ENCODE data around the gene EML2.

EML2 gene

DNA sequence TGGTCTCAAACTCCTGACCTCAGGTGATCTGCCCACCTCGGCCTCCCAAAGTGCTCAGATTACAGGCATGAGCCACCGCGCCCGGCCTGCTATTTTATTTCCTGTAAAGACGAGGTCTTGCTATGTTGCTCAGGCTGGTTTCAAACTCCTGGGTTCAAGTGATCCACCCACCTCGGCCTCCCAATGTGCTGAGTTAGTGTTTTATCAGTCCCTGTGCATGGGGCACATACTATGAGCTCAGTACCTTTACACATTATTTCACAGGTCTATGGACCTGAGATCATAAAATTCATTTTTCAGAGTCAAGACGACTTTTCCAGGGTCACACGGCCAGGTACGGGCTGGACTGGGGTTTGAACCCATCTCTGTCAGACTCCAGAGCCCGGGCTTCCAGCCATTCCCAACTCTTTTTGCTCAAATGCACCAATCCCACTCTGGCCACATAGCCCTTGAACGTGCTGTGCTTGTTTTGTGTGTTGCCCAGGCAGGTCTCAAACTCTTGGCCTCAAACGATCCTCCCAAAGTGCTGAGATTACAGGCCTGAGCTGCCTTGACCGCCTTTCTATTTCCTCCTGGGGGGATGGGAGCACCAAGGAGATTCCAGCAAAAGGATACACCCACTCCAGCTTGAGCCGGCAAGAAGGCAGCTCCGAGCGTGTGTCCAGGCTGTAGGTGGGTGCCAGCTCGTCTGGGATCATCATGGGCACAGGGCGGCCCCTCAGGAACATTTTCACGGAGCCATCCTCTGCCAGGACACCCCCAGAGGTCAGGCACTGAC, 1.1 kb downstream of the EML2 start (continued):
- TF ChIP-seq HOXA7 (CRISPR knock-in tag; IDR thresholded peaks at IDR 0.05; ENCODE audit: borderline replicate concordance) (no peak), ZNF830 (tag by site-specific recombination; IDR thresholded peaks at IDR 0.05; ENCODE audit: low read depth) (no peak), PRDM1 (tag by site-specific recombination; IDR thresholded peaks at IDR 0.05) (no peak), ZNF292 (tag by site-specific recombination; IDR thresholded peaks at IDR 0.05; ENCODE audit: borderline replicate concordance, low read depth) (no peak), ZNF19 (tag by site-specific recombination; IDR thresholded peaks at IDR 0.05; ENCODE audit: low read depth) (no peak), IKZF3 (tag by site-specific recombination; IDR thresholded peaks at IDR 0.05) (0 out of 2 replicates have a peak, but pooled peaks have one; percentile 22), ZNF571 (tag by site-specific recombination; IDR thresholded peaks at IDR 0.05) (no peak), ZNF514 (tag by site-specific recombination; IDR thresholded peaks at IDR 0.05) (no peak), ZNF112 (tag by site-specific recombination; IDR thresholded peaks at IDR 0.05) (no peak), ZNF169 (tag by site-specific recombination; IDR thresholded peaks at IDR 0.05) (no peak), ZNF433 (tag by site-specific recombination; IDR thresholded peaks at IDR 0.05; ENCODE audit: low read depth) (no peak), ZNF354C (tag by site-specific recombination; IDR thresholded peaks at IDR 0.05; ENCODE audit: borderline replicate concordance, low read depth) (no peak)
- TF ChIP-seq, protein P1, sequence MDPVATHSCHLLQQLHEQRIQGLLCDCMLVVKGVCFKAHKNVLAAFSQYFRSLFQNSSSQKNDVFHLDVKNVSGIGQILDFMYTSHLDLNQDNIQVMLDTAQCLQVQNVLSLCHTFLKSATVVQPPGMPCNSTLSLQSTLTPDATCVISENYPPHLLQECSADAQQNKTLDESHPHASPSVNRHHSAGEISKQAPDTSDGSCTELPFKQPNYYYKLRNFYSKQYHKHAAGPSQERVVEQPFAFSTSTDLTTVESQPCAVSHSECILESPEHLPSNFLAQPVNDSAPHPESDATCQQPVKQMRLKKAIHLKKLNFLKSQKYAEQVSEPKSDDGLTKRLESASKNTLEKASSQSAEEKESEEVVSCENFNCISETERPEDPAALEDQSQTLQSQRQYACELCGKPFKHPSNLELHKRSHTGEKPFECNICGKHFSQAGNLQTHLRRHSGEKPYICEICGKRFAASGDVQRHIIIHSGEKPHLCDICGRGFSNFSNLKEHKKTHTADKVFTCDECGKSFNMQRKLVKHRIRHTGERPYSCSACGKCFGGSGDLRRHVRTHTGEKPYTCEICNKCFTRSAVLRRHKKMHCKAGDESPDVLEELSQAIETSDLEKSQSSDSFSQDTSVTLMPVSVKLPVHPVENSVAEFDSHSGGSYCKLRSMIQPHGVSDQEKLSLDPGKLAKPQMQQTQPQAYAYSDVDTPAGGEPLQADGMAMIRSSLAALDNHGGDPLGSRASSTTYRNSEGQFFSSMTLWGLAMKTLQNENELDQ (tag by site-specific recombination; IDR thresholded peaks at IDR 0.05; ENCODE audit: low read depth), result no peak

DNA sequence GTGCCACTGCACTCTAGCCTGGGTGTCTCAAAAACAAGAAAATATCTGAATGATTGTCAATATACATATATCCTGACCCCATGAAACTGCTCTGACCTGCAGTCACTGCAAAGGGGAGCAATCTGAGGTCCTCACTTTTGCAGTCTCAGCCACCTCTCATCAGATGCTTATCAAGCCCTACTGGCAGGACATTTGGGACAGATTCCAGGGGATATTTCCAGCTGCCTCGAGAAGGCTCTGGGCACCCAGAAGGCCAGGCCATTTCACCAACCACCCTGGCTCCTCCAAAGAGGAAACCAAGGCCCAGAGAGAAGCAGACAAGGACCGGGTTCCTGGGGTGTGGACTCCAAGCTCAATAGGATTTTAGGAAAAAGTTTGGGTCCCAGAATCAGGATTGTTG, 2.3 kb downstream of the EML2 start:
- no peak overlapping the region for H3K27ac ChIP-seq (ENCODE audit: extremely low read depth, low read depth, low read length)
- H3K9me3 ChIP-seq (ENCODE audit: control insufficient read depth, insufficient read depth, low read depth, low read length), result no peaks in the 10 kb centered on the region
- CTCF ChIA-PET, result interaction anchor here (0.6 to 7.8 kb wide), 4 partner anchors 21 to 932 kb away, joined by 3 to 155 read pairs (median 4); partner anchors contain the start of gene GPR4
- peaks cover 20% of the 10 kb centered on the region for H3K4me1 ChIP-seq (ENCODE audit: control insufficient read depth, insufficient read depth, low read length)
- no peak overlapping the region for H3K4me3 ChIP-seq (ENCODE audit: low read depth, low read length)
- TF ChIP-seq ZNF776 (tag by site-specific recombination; IDR thresholded peaks at IDR 0.05; ENCODE audit: borderline replicate concordance) (no peak), ZNF664 (tag by site-specific recombination; IDR thresholded peaks at IDR 0.05) (no peak), ZNF555 (tag by site-specific recombination; conservative IDR thresholded peaks at IDR 0.05) (no peak), ZNF221 (tag by site-specific recombination; IDR thresholded peaks at IDR 0.05; ENCODE audit: borderline replicate concordance) (no peak), TRIM28 (IDR thresholded peaks at IDR 0.05; ENCODE audit: borderline replicate concordance, low read length) (no peak), ZNF391 (tag by site-specific recombination; IDR thresholded peaks at IDR 0.05; ENCODE audit: borderline replicate concordance, low read depth) (no peak)
- TF ChIP-seq, protein P2, sequence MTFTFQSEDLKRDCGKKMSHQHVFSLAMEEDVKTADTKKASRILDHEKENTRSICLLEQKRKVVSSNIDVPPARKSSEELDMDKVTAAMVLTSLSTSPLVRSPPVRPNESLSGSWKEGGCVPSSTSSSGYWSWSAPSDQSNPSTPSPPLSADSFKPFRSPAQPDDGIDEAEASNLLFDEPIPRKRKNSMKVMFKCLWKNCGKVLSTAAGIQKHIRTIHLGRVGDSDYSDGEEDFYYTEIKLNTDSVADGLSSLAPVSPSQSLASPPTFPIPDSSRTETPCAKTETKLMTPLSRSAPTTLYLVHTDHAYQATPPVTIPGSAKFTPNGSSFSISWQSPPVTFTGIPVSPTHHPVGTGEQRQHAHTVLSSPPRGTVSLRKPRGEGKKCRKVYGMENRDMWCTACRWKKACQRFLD (tag by site-specific recombination; IDR thresholded peaks at IDR 0.05), result no peak
- TF ChIP-seq, protein P3, sequence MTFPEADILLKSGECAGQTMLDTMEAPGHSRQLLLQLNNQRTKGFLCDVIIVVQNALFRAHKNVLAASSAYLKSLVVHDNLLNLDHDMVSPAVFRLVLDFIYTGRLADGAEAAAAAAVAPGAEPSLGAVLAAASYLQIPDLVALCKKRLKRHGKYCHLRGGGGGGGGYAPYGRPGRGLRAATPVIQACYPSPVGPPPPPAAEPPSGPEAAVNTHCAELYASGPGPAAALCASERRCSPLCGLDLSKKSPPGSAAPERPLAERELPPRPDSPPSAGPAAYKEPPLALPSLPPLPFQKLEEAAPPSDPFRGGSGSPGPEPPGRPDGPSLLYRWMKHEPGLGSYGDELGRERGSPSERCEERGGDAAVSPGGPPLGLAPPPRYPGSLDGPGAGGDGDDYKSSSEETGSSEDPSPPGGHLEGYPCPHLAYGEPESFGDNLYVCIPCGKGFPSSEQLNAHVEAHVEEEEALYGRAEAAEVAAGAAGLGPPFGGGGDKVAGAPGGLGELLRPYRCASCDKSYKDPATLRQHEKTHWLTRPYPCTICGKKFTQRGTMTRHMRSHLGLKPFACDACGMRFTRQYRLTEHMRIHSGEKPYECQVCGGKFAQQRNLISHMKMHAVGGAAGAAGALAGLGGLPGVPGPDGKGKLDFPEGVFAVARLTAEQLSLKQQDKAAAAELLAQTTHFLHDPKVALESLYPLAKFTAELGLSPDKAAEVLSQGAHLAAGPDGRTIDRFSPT (tag by site-specific recombination; IDR thresholded peaks at IDR 0.05), result no peak
- POLR2A ChIA-PET, result interaction anchor here (0.7 to 0.8 kb wide), 2 partner anchors 42 to 105 kb away, joined by 4 to 5 read pairs; no protein-coding TSS in a partner anchor
- H3K36me3 ChIP-seq (ENCODE audit: control insufficient read depth in 2 of 2, insufficient read depth in 1 of 2, low read length in 2 of 2), result no peaks in the 10 kb centered on the region; a peak in 1 of 3 replicates
